Activated CD4-positive, alpha-beta memory T cell treated with anti-CD3 and anti-CD28 coated beads, Interleukin-2, amount 10 ng/mL, durations not matched to agents 7 days and 5 days (primary cell): ENCODE data around the gene FUT7. TPM values are rescaled to one million over a fixed set of nuclear protein-coding genes. Genes with fewer than 3 reads are reported as not detected.
A peak's percentile ranks its signal among the peaks of the same experiment; 100 is the strongest.
"Not testable (repeated sequence)": the region's sequence is repeated elsewhere in the genome, so short reads cannot be mapped to it uniquely, and the experiment has no call there.

Experiments
- CTCF ChIA-PET: fragments of 350-600 bp; sonication (Branson Sonifier 250); formaldehyde crosslinking; loops from one replicate; lab custom pipeline; 2021; ENCODE audit warnings: antibody characterized with exemption, inconsistent platforms; lab: Charles Lee
- POLR2A ChIA-PET: fragments of 350-600 bp; sonication (Branson Sonifier 250); formaldehyde crosslinking; loops from one replicate; lab custom pipeline; 2021; ENCODE audit warnings: antibody characterized with exemption; lab: Charles Lee
- DNase-seq: peaks from one replicate; pipeline ENCODE4 v3.0.0-alpha.2; 2020
- H3K27ac Mint-ChIP-seq: one replicate; pipeline ENCODE4 v1.8.0; 2021; ENCODE audit warnings: mild to moderate bottlenecking, mixed read lengths
- H3K27me3 Mint-ChIP-seq: one replicate; pipeline ENCODE4 v1.8.0; 2021; ENCODE audit warnings: mixed read lengths
- H3K36me3 Mint-ChIP-seq: one replicate; pipeline ENCODE4 v1.8.0; 2021; ENCODE audit warnings: low read depth, mixed read lengths
- H3K4me1 Mint-ChIP-seq: one replicate; pipeline ENCODE4 v1.8.0; 2021; ENCODE audit warnings: mixed read lengths
- H3K4me3 Mint-ChIP-seq: one replicate; pipeline ENCODE4 v1.8.0; 2021; ENCODE audit warnings: mild to moderate bottlenecking, mixed read lengths
- H3K9me3 Mint-ChIP-seq: one replicate; pipeline ENCODE4 v1.8.0; 2021; ENCODE audit warnings: mixed read lengths
- total RNA-seq, 2 experiments: library from RNA; stranded (reverse); gene quantifications; one replicate each; pipeline ENCODE4 v1.2.3, GENCODE V29; 2021

Gene FUT7
- total RNA-seq, 2 experiments from 2014 or later: 9.9 to 10.4 TPM

DNA sequence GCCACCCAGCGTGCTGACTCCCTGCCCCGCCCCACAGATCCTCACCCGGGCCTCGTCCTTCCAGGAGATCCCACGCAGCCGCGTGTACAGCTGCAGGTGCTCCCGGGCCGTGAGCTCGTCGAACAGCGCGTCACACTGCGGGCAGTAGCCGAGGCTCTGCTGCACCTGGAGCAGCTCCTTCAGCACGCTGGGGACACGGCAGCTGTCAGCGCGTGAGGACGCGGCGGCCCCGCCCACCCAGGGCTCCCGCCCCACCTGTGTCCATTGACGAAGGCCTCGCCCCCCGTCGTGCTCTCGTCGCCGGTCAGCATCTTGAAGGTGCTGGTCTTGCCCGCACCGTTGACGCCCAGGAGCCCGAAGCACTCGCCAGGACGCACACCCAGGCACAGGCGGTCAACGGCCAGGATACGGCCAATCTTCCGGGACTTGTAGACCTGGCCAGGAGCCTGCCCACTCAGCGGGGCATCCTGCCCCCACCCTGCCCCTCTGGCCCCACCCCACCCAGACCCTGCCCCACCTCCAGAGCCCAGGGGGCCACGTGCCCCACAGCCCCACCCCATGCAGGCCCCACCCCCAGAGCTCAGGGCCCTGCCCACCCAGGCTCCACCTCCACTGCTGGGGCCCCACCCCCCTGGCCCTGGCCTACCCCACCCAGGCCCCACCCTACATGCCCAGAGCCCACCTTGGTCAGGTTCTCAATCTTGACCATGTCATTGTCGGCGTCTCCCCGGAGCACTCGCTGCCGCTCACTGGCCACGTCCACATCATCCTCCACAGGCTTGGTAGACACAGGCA, 21.8 kb downstream of the FUT7 start:
- POLR2A ChIA-PET: interaction anchor here (1.0 kb wide), 1 partner anchor 10 kb away, joined by 3 read pairs; no protein-coding TSS in a partner anchor
- Mint-ChIP-seq H3K27ac (no peak overlapping the region), H3K36me3 (peaks cover 6% of the 10 kb centered on the region), H3K4me3 (no peak overlapping the region), H3K9me3 (no peaks in the 10 kb centered on the region), H3K4me1 (peaks cover 3% of the 10 kb centered on the region), H3K27me3 (no peaks in the 10 kb centered on the region)
- DNase-seq: no peak
- CTCF ChIA-PET: interaction anchor here (1.2 kb wide), 1 partner anchor 20 kb away, joined by 3 read pairs; no protein-coding TSS in a partner anchor

DNA sequence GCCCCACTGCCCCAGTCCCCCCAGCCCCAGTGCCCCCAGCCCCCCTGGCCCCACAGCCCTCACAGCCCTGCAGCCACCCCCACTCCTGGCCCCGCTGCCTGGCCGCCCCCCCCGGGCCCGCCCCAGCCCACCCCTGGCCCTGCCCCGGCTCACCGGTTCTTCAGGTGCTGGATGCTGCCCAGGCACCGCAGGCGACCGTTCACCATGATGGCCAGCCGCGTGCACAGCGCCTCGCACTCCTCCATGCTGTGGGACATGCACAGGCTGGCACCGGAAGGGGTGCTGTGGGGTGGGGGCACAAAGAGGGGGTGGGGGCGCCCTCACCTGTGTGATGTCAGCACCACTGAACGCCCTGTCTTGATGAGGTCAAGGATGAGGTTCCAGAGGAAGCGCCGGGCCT, 22.7 kb downstream of the FUT7 start:
- H3K4me3 Mint-ChIP-seq: no peak overlapping the region
- H3K4me1 Mint-ChIP-seq: peaks cover 3% of the 10 kb centered on the region
- ChIA-PET CTCF (interaction anchor here (1.2 kb wide), 1 partner anchor 21 kb away, joined by 3 read pairs; no protein-coding TSS in a partner anchor), POLR2A (interaction anchor here (1.0 kb wide), 1 partner anchor 9 kb away, joined by 3 read pairs; no protein-coding TSS in a partner anchor)
- H3K36me3 Mint-ChIP-seq: peaks cover 6% of the 10 kb centered on the region
- H3K27me3 Mint-ChIP-seq: no peaks in the 10 kb centered on the region
- H3K9me3 Mint-ChIP-seq: no peaks in the 10 kb centered on the region
- DNase-seq: no peak
- no peak overlapping the region for H3K27ac Mint-ChIP-seq

DNA sequence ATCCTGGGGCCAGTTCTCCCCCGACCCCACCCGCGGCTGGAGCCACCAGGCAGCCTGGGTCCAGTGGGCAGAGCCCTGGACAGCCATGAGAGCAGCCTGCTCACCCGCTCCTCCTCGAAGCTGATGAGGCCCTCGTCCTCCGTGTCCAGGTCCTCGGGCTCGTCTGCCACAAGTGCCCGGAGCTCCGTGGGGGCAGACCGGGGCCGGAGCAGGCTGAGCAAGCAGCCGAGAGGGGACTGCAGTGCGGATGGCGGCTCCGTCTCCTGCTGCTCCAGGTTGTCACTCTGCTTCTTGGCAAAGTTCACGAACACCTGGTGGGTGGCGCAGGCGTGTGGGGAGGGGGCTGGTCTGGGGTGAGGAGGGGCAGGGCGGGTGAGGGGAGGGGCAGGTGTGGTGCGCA, 23.6 kb downstream of the FUT7 start:
- Mint-ChIP-seq H3K4me1 (peaks cover 3% of the 10 kb centered on the region), H3K36me3 (peaks cover 4% of the 10 kb centered on the region), H3K27me3 (no peaks in the 10 kb centered on the region), H3K4me3 (no peak overlapping the region), H3K9me3 (no peaks in the 10 kb centered on the region), H3K27ac (no peak overlapping the region)
- POLR2A ChIA-PET: no interaction called here
- CTCF ChIA-PET: no interaction called here
- no peak for DNase-seq

DNA sequence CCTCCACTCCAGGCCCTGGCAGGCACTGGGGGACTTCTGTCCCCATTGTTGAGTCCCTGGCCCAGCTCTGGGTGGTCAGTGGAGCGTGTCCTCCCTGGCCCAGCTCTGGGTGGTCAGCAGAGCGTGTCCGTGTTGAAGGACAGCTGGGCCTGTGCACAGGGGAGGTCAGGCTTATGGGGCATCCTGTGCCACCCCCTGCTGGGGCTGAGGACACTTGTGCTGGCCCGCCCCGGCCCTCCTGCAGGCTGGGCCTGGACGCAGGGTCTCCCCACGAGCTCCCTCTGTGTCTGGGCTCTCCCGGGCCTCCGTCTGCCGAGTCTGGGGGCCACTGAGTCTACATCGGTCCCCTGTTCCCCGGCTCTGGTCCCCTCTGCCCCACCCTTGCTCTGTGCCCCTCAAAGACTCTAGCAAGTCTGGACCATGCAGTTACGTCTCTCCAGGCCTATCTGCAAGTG, 24.0 kb downstream of the FUT7 start:
- POLR2A ChIA-PET: no interaction called here
- Mint-ChIP-seq H3K4me3 (no peak overlapping the region), H3K27ac (no peak overlapping the region), H3K36me3 (peaks cover 4% of the 10 kb centered on the region), H3K9me3 (no peaks in the 10 kb centered on the region), H3K4me1 (peaks cover 3% of the 10 kb centered on the region), H3K27me3 (no peaks in the 10 kb centered on the region)
- CTCF ChIA-PET: no interaction called here
- no peak for DNase-seq

DNA sequence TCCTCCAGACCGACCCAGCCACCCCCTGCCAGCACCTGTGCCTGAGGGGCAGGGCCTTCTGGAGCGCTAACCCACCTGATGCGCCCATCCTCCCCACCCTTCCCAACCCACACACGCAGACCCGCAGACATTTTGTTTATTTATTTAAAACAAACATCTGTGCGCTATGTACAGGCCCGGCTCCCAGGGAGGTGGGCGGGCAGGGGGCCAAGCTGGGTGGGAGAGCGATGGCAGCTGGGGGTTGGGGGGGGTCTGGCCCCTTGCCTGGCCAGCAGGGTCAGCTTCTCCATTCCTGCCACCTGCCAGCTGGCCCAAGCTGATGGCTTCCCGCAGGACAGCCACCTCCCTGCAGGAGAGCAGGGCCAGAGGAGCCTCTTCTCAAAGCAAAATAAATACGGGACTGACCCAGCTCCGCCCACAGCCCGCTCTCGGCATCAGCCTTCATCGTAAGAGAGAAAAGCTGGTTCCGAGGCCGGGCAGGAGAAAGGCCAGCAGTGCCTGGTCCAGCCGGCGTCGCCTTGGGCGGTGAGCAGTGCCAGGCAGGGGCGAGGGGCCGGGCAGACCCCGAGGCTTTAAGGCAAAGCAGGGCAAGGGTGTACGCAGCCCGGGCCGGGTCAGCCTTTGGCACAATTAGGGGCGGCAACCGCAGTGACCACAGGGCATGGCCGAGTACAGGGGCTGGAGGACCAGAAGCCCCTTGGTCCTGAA, 24.6 kb downstream of the FUT7 start:
- no peaks in the 10 kb centered on the region for H3K9me3 Mint-ChIP-seq
- CTCF ChIA-PET: no interaction called here

DNA sequence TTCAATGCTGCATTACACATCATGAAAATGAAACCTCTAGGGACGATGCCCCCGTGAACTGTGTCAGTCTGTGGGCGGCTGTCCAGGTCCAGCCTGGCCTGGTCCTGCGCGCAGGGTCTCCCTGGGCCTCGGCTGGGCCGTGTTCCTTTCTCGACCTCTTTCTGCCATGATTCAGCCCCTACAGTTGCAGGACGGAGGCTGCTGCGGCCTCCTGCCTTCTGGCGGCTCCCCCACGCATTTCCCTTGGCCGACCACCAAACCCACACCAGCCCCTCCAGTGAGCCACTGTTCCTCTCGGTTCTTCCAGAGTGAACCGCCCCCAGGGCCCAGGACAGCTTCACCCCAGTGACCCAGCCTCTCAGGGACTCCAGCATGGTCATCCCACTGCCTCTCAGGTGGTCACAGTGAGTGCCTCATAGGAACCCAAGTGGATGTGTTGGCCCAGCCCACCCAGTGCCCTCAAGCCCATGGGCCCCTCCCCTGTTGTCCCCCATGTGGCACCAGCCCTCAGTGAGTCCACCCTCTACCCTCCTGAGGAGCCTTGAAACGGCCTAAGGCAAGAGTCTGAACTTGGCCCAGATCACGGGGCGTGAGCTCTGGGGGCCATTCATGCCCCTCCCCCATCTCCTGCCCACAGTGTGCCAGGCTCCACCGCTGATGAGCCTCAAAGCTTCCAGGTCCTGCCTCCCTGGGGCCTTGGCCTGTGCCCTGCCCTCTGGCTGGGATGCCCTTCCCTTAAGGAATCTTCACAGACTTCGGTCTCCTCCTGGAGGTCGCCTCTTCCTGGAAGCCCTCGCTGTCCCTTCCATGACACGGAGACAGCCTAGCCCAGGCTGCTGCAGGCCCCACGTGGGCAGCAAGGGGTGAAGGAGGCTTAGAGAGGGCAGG, 25.5 kb downstream of the FUT7 start:
- Mint-ChIP-seq H3K4me3 (no peak overlapping the region), H3K27me3 (peaks cover 2% of the 10 kb centered on the region), H3K36me3 (peaks cover 2% of the 10 kb centered on the region), H3K9me3 (no peaks in the 10 kb centered on the region), H3K27ac (no peak overlapping the region), H3K4me1 (peaks cover 3% of the 10 kb centered on the region)
- no peak for DNase-seq
- POLR2A ChIA-PET: no interaction called here
- CTCF ChIA-PET: interaction anchor here (1.4 kb wide), 1 partner anchor 29 kb away, joined by 3 read pairs; no protein-coding TSS in a partner anchor

More for the DNA sequence above, 24.6 kb downstream of the FUT7 start:
- Mint-ChIP-seq H3K4me1 (peaks cover 3% of the 10 kb centered on the region), H3K27ac (no peak overlapping the region), H3K4me3 (no peak overlapping the region), H3K27me3 (peaks cover 2% of the 10 kb centered on the region), H3K36me3 (peaks cover 4% of the 10 kb centered on the region)
- POLR2A ChIA-PET: no interaction called here
- DNase-seq: no peak

DNA sequence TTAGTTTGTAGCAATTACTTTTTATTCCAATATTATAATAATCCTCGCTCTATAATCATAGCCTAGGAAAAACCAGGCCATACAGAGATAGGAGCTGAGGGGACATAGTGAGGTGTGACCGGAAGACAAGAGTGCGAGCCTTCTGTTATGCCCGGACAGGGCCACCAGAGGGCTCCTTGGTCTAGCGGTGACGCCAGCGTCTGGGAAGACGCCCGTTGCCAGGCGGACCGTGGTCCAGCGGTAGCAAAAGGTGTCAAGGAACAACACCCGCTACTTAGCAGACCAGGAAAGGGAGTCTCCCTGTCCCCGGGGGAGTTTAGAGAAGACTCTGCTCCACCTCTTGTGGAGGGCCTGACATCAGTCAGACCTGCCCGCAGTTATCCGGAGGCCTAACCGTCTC, 27.6 kb downstream of the FUT7 start:
- DNase-seq, H3K27ac Mint-ChIP-seq, H3K27me3 Mint-ChIP-seq, POLR2A ChIA-PET, H3K9me3 Mint-ChIP-seq, H3K36me3 Mint-ChIP-seq, H3K4me3 Mint-ChIP-seq: not testable (repeated sequence)
- CTCF ChIA-PET: interaction anchor here (0.7 to 3.0 kb wide), 4 partner anchors 25 to 41 kb away, joined by 3 to 17 read pairs (median 4); no protein-coding TSS in a partner anchor
- H3K4me1 Mint-ChIP-seq: peaks cover 18% of the 10 kb centered on the region

DNA sequence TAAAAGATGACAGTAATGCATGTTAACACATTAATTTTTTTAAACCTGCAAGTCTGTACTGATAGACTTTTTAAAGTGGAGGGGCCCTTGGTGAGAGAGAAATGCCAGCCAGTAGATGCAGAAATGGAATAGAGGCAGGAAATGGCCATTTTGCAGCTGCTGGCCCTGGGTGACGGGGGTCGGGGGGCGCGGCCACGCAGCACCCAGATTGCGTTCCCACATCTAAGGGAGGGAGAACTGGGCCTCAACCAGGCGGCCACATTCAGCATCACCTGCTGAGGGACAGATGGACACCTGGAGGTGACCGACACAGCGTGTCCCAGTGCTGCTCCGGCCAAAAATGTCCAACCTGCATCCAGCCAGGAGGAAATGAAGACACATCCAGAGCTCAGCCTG, 29.2 kb downstream of the FUT7 start:
- Mint-ChIP-seq H3K4me1 (peaks cover 33% of the 10 kb centered on the region), H3K27me3 (peaks cover 5% of the 10 kb centered on the region), H3K9me3 (no peaks in the 10 kb centered on the region), H3K27ac (no peak overlapping the region), H3K4me3 (no peak overlapping the region), H3K36me3 (peaks cover 3% of the 10 kb centered on the region)
- ChIA-PET POLR2A (interaction anchor here (2.1 kb wide), 1 partner anchor 10 kb away, joined by 4 read pairs; the partner anchor contains the start of gene PAXX), CTCF (interaction anchor here (0.9 to 3.0 kb wide), 3 partner anchors 27 to 160 kb away, joined by 3 to 17 read pairs (median 5); partner anchors contain the start of gene AJM1)
- no peak for DNase-seq

DNA sequence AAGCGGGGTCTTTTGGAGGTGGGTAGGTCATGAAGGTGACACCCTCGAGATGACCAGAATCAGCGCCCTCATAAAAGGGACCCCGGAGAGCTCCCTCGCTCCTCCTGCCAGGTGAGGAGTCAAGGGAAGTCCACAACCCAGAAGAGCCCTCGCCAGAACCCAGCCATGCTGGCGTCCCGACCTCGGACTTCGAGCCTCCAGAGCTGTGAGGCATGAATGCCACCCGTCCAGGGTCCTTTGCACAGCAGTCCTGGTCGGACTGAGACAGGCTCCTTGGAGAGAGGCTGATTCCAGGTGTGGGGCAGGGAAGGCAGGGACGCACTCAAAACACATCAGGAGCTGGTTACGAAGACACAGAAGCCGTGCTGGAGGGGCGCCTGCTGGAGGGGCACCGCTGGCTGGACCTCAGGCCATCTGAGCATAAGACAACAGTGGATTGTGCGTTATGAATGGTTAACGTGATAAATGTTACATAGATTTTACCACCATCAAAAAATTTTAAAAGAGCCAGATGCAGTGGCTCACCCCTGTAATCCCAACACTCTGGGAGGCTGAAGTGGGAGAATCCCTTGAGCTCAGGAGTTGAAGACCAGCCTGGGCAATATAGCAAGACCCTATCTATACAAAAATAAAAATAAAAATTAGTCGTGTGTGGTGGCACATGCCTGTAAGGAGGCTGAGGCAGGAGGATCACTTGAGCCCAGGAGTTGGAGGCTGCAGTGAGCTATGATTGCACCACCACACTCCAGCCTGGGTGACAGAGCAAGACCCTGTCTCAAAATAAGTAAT, 29.8 kb downstream of the FUT7 start:
- DNase-seq: no peak
- H3K4me1 Mint-ChIP-seq: peaks cover 39% of the 10 kb centered on the region
- no peaks in the 10 kb centered on the region for H3K9me3 Mint-ChIP-seq
- H3K27ac Mint-ChIP-seq: no peak overlapping the region
- no peak overlapping the region for H3K4me3 Mint-ChIP-seq
- ChIA-PET POLR2A (interaction anchor here (2.1 kb wide), 1 partner anchor 9 kb away, joined by 4 read pairs; the partner anchor contains the start of gene PAXX), CTCF (interaction anchor here (0.7 to 3.0 kb wide), 3 partner anchors 28 to 200 kb away, joined by 3 to 17 read pairs (median 5); no protein-coding TSS in a partner anchor)
- peaks cover 7% of the 10 kb centered on the region for H3K27me3 Mint-ChIP-seq
- H3K36me3 Mint-ChIP-seq: peaks cover 3% of the 10 kb centered on the region

DNA sequence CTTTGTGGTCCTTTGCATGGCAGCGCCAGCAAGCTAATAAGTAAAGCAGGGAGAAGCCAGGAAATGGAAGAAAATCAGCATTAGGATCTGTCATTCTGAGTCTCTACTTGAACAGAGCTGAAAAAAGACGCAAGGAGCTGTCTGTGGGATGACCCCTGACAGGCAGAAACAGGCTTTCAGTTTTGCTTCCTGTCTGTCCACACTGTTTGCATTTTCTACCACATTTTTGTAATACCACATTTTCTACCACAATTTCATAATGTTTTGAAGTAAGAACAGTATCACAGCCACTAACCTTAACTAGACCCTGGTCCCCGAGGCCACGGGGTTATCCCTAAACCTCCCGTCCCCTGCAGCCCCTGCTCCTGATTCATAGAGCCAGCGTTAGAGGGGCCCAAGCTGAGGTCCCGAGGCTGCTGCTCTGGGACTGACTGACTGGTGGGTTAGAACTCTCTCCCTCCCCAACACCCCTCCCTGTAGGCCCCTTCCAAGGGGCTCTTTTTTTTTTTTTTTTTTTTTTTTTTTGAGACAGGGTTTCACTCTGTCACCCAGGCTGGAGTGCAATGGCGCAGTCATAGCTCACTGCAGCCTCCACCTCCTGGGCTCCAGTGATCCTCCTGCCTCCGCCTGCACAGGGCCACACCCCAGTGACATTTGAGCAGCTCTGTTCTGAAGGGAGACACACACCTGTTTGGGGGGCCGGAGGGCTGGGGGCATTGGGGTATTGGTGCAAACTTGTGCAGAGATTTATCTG, 31.5 kb downstream of the FUT7 start:
- Mint-ChIP-seq H3K27ac (peak overlapping the region; percentile 72), H3K9me3 (no peaks in the 10 kb centered on the region), H3K36me3 (peaks cover 3% of the 10 kb centered on the region), H3K4me3 (peak overlapping the region; percentile 29), H3K27me3 (peaks cover 7% of the 10 kb centered on the region), H3K4me1 (peaks cover 49% of the 10 kb centered on the region)
- CTCF ChIA-PET: interaction anchor here (1.0 to 5.5 kb wide), 8 partner anchors 25 to 158 kb away, joined by 3 to 26 read pairs (median 4); partner anchors contain the start of gene AJM1
- DNase-seq: peak; percentile 43
- POLR2A ChIA-PET: interaction anchor here (0.8 to 1.7 kb wide), 13 partner anchors 9 to 129 kb away, joined by 3 to 5 read pairs (median 3); partner anchors contain the start of gene FBXW5

DNA sequence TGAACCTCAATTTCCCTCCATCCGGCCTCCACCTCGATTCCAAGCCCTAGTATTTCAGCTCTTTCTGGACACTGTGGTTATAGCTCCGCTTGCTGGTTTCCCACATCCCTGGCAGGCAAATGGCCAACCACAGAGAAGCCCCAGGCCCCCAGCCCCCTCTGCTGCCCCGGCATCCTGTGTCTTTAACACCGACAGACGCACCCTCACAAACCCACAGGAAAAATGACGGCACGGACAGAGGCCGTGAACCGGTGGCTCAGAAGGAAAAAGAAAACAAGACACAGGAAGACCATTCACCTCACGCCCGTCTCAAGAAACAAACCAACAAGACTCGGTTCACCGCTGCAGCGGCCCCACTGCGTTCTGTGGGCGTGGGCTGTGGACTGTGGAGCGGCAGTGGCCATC, 34.1 kb downstream of the FUT7 start:
- Mint-ChIP-seq H3K27ac (peak overlapping the region; percentile 86), H3K36me3 (peaks cover 13% of the 10 kb centered on the region), H3K9me3 (no peaks in the 10 kb centered on the region), H3K4me3 (peak overlapping the region; percentile 29), H3K27me3 (peaks cover 7% of the 10 kb centered on the region), H3K4me1 (peaks cover 59% of the 10 kb centered on the region)
- CTCF ChIA-PET: interaction anchor here (5.5 kb wide), 1 partner anchor 37 kb away, joined by 26 read pairs; no protein-coding TSS in a partner anchor
- peak; percentile 63 for DNase-seq
- POLR2A ChIA-PET: interaction anchor here (1.5 to 2.3 kb wide), 3 partner anchors 20 to 190 kb away, joined by 5 to 9 read pairs (median 5); partner anchors contain the start of gene RABL6
